Right forelimb (tissue), 1 donor: ENCODE data around the gene PHKA2.

Source experiments
- DNase-seq: peaks from one replicate; pipeline ENCODE4 v3.0.0-alpha.2; 2018

PHKA2 gene

GRCh38 chrX:18929775-18930174, 54.1 kb downstream of the PHKA2 start:
- DNase-seq = no peak

DNA sequence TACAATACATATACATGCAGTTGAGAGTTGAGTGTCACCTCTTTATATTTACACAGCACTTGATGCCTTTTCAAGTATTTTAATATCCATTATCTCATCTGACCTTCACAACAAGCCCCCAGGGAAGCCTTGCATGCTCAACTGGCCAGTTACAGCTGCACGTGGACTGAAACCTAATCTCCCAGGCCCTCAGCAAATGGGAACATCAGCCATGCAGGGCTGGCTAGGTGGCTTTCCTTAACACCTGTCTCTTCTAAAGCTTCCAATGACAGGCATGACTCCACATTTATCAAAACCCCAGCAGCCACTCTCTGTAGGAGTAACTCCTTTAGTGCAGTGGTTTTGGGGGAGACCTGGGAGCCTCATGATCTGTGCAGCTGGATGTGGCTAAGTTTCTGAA, 56.4 kb downstream of the PHKA2 start:
- DNase-seq = no peak

- DNase-seq = no peak
Observed at GRCh38 chrX:18924507-18925088, 59.3 kb downstream of the PHKA2 start.

GRCh38 chrX:18920566-18920965, 63.3 kb downstream of the PHKA2 start:
- DNase-seq = no peak

GRCh38 chrX:18920079-18920478, 63.8 kb downstream of the PHKA2 start:
- DNase-seq = no peak

DNA sequence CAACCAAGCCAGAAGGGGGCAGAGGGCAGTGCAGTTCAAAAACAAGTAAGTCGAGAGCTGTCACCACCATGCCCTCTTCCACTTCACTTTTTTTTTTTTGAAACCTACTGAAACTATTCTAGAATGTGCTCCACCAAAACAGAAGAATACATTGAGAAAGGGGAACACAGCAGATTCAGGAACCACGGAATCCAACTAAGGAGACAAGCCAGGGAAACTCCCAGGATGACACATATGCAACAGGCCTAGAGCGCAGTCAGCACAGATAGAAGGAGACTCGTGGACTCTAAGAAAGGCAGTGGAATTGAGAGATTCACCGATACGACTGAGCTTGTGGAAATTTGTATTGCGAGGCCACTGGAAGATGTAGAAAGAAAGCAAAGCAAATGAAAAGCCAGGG, 66.1 kb downstream of the PHKA2 start:
- no peak for DNase-seq

DNA sequence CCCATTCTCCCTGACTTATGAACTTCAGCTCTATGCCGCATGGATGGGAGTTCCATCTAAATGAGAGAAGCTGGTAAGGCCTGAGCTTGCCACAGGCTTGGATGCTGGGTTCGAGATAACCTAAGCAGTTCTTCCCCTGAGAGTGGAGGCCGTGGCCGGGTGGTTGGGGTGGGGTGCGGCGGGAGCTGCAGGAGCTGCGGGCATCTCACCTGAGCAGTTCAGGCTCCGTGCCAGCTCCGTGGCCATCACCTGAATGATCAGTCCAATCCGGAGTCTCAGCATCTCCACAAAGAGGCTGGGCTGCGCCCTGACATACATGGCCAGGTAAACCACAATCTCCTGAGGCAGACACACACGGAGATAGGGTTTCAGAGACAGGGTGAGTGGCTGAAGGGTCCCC, 77.6 kb downstream of the PHKA2 start:
- DNase-seq = no peak

DNA sequence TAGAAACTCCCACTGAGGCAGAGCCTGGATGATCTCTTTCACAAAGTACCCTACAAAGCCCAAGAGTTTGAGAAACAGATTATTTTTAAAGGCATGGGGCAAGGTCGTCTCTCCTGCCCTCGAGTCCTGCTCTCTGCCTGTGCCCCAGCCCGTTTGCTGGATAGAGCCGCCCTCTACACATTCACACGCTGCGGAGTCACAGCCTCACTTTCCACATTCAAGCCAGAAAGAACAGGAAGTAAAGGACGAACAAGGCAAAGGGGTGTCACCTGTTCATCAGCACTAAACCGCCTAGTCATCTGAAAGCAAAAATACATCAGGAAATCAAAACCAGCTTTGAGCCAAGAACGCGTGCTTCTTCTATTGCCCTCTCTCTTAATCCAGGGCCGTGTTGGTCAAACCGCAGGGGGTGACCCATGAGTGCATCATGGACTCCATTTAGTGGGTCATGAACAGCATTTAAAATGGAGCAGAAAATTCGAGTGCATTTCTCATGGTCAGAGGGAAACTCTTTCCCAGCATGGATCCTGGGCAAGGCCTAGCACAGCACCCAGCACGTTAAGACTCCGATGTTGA, 83.4 kb downstream of the PHKA2 start:
- DNase-seq = no peak

DNA sequence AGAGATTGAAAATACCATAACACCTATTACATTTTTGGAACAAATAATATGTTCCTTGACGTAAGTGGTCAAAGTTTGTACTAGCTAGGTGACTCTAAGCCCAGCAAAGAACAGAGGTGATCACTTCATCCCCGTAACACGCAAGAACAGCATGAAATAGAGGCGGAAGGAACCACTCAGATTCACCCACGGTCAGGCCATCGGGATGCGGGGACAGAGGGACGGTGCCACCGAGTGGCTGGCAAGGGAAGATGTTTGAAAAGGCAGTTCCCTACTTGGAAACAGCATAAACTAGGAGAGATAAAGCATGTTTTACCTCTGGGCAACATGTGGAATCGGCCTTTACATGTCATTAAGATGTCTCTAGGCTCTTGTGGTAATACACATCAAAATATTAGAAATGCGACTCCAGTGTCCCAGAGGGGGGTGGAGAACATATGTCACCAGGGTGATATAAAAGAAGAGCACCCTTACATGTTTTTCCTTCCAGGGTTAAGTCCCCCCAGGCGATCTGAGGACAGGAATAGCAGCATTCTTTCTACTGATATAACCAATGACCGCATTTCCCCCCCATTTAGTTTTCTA, 84.0 kb downstream of the PHKA2 start:
- DNase-seq = no peak

GRCh38 chrX:18898492-18898891, 85.4 kb downstream of the PHKA2 start:
- DNase-seq = no peak

- DNase-seq = no peak
Observed at GRCh38 chrX:18898091-18898490, 85.8 kb downstream of the PHKA2 start.

- DNase-seq = no peak
Observed at GRCh38 chrX:18897611-18898010, 86.3 kb downstream of the PHKA2 start.

- no peak for DNase-seq
Observed at GRCh38 chrX:18896680-18897544, 87.0 kb downstream of the PHKA2 start.

DNA sequence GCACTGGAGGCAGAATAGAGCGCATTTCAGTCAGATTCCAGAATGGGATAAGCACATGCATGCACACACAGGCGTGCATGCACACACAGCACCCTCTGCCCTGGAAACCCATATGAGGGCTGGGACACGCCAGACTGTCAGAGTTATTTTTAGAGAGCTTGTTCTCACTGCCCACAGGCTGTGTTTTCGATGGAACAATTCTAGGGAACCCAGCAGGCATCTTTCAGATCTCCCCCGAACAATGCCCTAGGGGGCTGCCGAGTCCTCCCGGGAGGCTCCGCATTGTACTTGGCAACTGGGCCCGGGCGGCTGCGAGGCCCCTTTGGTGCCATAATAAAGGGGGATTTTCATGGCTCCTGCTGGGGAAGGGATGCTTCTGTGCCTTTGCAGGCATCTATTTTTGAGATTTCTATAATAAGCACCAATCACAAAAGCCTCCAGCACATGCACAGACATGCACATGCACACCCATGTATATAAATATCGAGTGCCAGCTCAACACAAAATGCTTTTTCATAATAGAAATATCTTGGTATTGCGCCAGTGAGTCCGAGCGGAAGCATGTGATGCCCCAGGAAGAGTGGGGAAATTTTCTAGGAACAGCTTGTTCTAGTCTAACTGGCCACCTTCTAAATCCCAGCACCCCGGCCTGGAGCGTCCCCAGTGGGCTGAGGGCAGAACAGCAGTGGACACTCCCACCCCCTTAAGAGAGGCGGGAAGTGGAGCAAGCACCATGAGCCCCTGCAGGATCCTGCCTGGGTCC, 88.5 kb downstream of the PHKA2 start:
- no peak for DNase-seq

GRCh38 chrX:18894156-18894555, 89.8 kb downstream of the PHKA2 start:
- no peak for DNase-seq

DNA sequence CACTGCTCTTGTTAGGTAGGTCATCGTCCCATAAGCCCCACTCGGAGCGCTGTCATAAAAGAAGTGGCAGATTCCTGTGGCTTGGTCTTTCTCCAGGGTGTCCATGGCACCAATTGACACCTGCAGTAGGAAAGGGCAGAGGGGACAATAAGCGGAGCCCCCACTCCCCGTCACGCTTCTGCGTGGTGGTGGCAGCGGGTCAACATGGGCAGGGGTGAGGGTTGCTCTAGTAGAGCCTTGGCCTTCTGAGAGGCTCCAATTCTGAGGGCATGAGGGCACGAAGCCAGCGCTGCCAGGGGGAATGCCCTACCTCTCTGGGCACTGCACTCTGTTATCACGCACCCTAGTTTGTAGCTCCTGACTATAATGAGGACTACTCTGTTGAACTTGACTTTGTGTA, 90.4 kb downstream of the PHKA2 start:
- DNase-seq = no peak

DNA sequence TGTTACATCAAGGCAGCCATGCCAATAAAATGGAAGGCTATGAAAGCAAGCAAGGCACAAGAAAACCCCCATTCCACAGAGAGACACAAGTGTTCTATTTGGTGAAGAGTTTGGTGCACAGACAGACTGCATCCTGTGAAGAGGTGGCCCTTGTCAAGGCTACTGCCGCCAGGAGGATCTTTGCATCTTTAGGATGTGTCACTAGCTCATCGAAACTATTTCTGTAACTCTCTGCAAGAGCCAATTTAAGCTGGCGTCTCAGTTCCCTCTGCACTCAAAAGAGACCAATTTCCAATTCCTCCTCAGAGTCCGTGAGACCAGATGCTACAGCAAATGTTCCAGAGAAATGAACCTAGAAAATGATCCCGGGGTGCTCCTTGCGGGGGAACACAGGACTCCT, 91.0 kb downstream of the PHKA2 start:
- DNase-seq = no peak

DNA sequence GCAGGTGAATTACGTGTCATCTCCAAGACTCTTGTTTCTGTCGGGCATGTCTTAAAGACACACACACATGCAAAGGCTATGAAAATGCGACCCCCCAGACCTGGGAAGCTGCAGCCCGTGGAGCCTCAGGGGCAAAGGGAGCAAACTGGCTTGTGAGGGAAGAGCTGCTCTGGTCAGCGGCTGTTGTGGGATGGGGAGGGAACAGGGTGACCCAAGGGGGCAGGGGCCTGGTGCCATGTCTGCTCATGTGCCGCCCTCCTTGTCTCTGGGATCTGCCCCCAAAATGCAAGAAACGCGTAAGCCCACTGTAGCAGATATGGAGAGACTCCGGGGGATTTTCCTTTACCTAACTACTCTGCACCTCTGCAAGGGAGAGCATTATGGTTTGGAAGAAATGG, 92.4 kb downstream of the PHKA2 start:
- DNase-seq = no peak

DNA sequence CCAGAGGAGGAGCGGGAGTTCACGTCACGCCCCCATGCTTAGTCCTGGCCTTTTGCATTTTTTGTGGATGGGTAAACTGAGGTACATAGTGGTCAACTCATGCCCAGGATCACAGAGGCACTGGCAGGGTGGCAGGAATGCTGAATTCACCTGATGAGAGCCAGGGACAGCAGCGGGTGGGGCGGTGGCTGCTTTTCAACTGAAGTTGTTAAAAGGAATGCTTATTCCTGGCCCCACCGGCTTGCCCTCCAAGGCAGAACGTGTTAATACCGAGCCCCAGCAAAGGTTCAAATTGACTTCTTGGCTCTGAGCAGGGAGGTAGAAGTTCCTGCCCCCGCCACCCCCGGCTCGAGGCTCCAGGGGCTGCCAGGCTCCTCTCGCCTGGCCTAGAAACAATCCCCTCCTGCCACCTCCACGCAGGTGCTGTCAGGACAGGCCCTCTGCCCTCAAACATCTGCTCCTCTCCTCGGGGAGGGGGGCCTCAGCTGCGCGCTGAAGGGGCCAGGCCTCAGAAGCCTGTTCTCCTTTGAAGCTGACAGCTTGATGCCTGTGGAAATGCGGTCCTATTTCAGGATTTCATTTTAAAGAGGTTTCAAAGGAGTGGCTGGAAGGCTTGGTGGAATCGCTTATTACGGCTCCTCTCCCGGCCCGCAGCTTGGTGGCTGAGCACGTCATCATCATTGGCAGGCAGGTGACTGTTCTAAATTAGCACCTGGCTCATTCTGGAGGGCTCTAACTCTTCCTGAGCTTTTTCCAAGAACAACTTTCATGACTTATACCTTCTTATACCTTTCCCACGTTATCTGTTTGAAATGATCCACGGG, 93.0 kb downstream of the PHKA2 start:
- no peak for DNase-seq

- DNase-seq = no peak
Observed at GRCh38 chrX:18890049-18890381, 93.9 kb downstream of the PHKA2 start.

GRCh38 chrX:18889346-18890048, 94.4 kb downstream of the PHKA2 start:
- no peak for DNase-seq

GRCh38 chrX:18888281-18888680, 95.6 kb downstream of the PHKA2 start:
- DNase-seq = no peak
